ENCODE measurements around the gene FADS3.
A peak's percentile ranks its signal among the peaks of the same experiment; 100 is the strongest.

Gene FADS3, protein sequence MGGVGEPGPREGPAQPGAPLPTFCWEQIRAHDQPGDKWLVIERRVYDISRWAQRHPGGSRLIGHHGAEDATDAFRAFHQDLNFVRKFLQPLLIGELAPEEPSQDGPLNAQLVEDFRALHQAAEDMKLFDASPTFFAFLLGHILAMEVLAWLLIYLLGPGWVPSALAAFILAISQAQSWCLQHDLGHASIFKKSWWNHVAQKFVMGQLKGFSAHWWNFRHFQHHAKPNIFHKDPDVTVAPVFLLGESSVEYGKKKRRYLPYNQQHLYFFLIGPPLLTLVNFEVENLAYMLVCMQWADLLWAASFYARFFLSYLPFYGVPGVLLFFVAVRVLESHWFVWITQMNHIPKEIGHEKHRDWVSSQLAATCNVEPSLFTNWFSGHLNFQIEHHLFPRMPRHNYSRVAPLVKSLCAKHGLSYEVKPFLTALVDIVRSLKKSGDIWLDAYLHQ

DNA sequence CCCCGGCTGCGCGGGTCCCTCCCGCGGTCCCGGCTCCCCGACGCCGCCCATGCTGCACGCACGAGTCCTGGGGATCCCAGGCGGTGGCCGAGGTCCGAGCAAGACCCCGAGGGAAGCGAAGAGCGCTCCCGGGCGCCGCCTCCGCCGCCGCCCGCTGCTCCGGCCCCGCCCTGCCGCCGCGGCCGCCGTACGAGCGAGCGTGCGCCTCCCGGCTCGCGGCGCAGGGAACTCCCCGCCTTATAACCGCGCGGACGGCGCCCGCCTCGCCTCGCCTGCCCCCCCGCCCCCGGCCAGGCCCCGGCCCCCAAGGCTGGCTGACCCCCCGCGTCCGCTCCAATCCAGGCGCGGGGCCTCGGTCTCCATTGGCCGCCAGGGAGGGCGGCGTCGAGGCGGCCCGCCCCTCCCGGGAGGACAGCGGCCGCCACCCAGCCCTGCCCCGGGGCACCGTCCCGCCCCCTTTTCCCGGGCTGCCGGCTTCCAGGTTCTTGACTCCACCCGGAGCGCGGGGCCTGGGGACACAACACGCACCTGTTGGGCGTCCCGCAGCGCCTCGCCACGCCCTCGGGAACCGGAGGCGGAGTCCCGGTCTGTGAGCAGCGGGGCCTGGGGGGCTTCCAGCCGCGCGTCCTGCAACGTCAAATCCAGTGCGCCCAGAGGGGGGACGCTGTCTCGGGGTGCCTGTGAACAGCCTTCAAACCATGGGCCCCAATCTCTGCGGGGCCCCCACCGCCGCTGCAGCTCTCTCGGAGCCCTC lies at the start of gene FADS3:
FADS3 (minus strand) TSS at position 215 of the 754 bp plus-strand sequence; CDS start at position 51, 164 bp downstream.
- DNase-seq (peak; percentile 66), ATAC-seq (replicated peaks) (peak; percentile 63 to 67)
- peak within 1 kb of the TSS; percentile 71 for H3K27ac Mint-ChIP-seq
- H3K36me3 Mint-ChIP-seq, result peaks cover 9 to 18% of the 10 kb centered on the region in 2 donors
- H3K4me3 Mint-ChIP-seq, result peak within 1 kb of the TSS; percentile 85 to 91
- no peaks in the 10 kb centered on the region for H3K27me3 Mint-ChIP-seq
- peaks cover 0 to 3% of the 10 kb centered on the region in 2 donors for H3K9me3 Mint-ChIP-seq
- H3K4me1 Mint-ChIP-seq, result peaks cover 26 to 50% of the 10 kb centered on the region in 2 donors

DNA sequence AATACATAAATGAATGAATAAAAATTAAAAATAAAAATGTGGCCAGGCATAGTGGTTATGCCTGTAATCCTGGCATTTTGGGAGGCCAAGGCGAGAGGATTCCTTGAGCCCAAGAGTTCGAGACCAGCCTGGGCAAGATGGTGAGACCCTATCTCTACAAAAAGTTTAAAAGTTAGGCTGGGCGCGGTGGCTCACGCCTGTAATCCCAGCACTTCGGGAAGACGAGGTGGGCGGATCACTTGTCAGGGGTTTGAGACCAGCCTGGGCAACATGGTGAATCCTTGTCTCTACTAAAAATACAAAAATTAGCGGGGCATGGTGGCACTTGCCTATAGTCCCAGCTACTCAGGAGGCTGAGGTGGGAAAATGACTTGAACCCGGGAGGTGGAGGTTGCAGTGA lies 49.1 kb upstream of the FADS3 start:
- Mint-ChIP-seq H3K4me3 (no peak overlapping the region), H3K36me3 (peaks cover 3% of the 10 kb centered on the region in 2 donors), H3K27me3 (peaks cover 5 to 27% of the 10 kb centered on the region in 2 donors), H3K27ac (no peak overlapping the region), H3K4me1 (no peaks in the 10 kb centered on the region), H3K9me3 (peaks cover 10 to 11% of the 10 kb centered on the region in 2 donors)
- DNase-seq (no peak), ATAC-seq (replicated peaks) (no peak)

DNA sequence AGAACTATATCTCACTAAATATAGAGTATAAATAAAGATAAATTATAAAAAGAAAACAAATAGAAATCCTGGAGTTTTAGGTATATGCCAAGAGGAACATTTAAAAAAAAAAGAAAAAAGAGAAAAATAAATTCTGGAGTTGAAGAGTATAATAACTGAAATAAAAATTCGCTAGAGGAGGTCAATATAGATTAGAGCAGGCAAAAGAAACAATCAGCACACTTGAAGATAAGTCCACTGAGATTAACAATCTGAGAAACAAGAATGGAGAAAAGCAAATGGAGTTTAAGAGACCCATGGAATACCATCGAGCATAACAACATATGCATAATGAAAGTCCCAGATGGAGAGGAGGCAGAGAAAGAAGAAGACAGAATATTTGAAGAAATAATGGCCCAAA lies 44.5 kb upstream of the FADS3 start:
- DNase-seq (no peak), ATAC-seq (replicated peaks) (no peak)
- Mint-ChIP-seq H3K27me3 (peaks cover 24 to 48% of the 10 kb centered on the region in 2 donors), H3K4me1 (no peaks in the 10 kb centered on the region), H3K4me3 (no peak overlapping the region), H3K36me3 (peaks cover 6 to 7% of the 10 kb centered on the region in 2 donors), H3K9me3 (peaks cover 15% of the 10 kb centered on the region in 2 donors), H3K27ac (no peak overlapping the region)

- Mint-ChIP-seq H3K27me3 (peaks cover 22 to 30% of the 10 kb centered on the region in 2 donors), H3K4me1 (no peaks in the 10 kb centered on the region), H3K9me3 (peaks cover 5 to 8% of the 10 kb centered on the region in 2 donors)
These were observed 39.6 kb upstream of the FADS3 start for GRCh38 chr11:61930933-61931332.

DNA sequence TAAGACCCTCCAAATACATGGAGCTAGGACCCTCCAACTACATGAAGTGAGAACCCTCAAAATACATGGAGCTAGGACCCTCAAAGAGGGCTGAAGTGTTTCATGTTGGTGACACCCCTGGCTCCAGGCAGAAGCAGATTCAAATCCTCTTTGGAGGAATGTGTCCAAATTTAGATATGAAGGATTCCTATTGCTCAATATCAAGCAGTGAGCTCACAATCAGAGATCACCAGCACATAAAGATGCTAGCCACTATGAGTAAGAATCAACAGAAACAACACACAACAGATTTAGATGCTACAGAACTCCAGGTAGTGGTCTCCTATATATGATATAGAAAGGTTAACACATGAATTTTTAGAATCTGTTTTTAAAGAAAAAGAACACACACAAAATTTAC lies 37.3 kb upstream of the FADS3 start:
- ATAC-seq (replicated peaks) (no peak), DNase-seq (no peak)
- peaks cover 3 to 4% of the 10 kb centered on the region in 2 donors for H3K36me3 Mint-ChIP-seq
- H3K27me3 Mint-ChIP-seq, result peaks cover 21 to 31% of the 10 kb centered on the region in 2 donors
- no peaks in the 10 kb centered on the region for H3K4me1 Mint-ChIP-seq
- H3K4me3 Mint-ChIP-seq, result no peak overlapping the region
- H3K9me3 Mint-ChIP-seq, result peaks cover 4 to 6% of the 10 kb centered on the region in 2 donors
- H3K27ac Mint-ChIP-seq, result no peak overlapping the region

More at GRCh38 chr11:61930933-61931332, 39.6 kb upstream of the FADS3 start:
- DNase-seq (no peak), ATAC-seq (replicated peaks) (no peak)
- Mint-ChIP-seq H3K36me3 (peaks cover 3 to 4% of the 10 kb centered on the region in 2 donors), H3K27ac (no peak overlapping the region), H3K4me3 (no peak overlapping the region)

DNA sequence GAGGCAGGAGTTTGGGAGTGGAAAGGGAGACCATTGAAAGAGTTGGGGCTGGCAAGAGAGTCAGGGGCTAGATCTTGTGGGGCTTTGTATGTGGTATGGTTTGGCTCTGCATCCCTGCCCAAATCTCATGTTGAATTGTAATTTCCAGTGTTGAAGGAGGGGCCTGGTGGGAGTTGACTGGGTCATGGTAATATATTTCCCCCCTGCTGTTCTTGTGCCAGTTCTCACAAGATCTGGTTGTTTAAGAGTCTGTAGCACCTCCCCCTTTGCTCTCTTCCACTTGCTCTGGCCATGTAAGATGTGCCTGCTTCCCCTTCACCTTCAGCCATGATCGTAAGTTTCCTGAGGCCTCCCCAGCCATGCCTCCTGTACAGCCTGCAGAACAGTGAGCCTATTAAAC lies 36.2 kb upstream of the FADS3 start:
- no peak for DNase-seq
- Mint-ChIP-seq H3K27ac (no peak overlapping the region), H3K27me3 (peaks cover 17 to 32% of the 10 kb centered on the region in 2 donors)

GRCh38 chr11:61926235-61926634 lies 34.9 kb upstream of the FADS3 start:
- DNase-seq, result no peak
- Mint-ChIP-seq H3K4me1 (no peaks in the 10 kb centered on the region), H3K4me3 (no peak overlapping the region), H3K9me3 (no peaks in the 10 kb centered on the region), H3K36me3 (no peaks in the 10 kb centered on the region), H3K27ac (no peak overlapping the region), H3K27me3 (peaks cover 15 to 29% of the 10 kb centered on the region in 2 donors)
- ATAC-seq (replicated peaks), result no peak

More for the DNA sequence above, 36.2 kb upstream of the FADS3 start:
- no peaks in the 10 kb centered on the region for H3K4me1 Mint-ChIP-seq
- ATAC-seq (replicated peaks), result no peak
- H3K9me3 Mint-ChIP-seq, result no peaks in the 10 kb centered on the region
- no peaks in the 10 kb centered on the region for H3K36me3 Mint-ChIP-seq
- H3K4me3 Mint-ChIP-seq, result no peak overlapping the region

DNA sequence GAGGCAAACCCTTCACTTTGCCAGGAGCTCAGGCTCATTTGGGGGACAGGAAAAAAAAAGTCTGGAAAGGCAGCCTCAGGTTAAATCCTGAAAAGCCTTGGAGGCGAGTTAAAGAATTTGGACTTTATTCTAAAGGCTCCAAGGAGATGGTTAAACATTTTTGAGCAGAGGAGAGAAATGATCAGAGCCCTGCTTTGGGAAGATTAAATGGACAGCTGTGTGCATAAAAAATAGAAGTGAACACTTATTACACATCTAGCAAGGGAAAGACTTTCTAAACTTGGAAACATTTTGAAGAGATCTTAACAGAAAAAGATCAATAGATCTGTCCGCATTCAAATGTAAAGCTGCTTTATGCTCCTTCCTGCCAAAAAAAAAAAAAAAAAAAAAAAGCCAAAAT lies 34.4 kb upstream of the FADS3 start:
- no peaks in the 10 kb centered on the region for H3K4me1 Mint-ChIP-seq
- peaks cover 15 to 29% of the 10 kb centered on the region in 2 donors for H3K27me3 Mint-ChIP-seq

GRCh38 chr11:61924064-61924455 lies 32.7 kb upstream of the FADS3 start:
- no peak overlapping the region for H3K27ac Mint-ChIP-seq
- H3K4me3 Mint-ChIP-seq, result no peak overlapping the region
- no peak for DNase-seq
- no peaks in the 10 kb centered on the region for H3K9me3 Mint-ChIP-seq
- ATAC-seq (replicated peaks), result no peak
- no peaks in the 10 kb centered on the region for H3K4me1 Mint-ChIP-seq
- no peaks in the 10 kb centered on the region for H3K36me3 Mint-ChIP-seq
- H3K27me3 Mint-ChIP-seq, result peaks cover 26 to 38% of the 10 kb centered on the region in 2 donors

More for the DNA sequence above, 34.4 kb upstream of the FADS3 start:
- Mint-ChIP-seq H3K27ac (no peak overlapping the region), H3K9me3 (no peaks in the 10 kb centered on the region), H3K4me3 (no peak overlapping the region), H3K36me3 (no peaks in the 10 kb centered on the region)
- ATAC-seq (replicated peaks) (no peak), DNase-seq (no peak)

DNA sequence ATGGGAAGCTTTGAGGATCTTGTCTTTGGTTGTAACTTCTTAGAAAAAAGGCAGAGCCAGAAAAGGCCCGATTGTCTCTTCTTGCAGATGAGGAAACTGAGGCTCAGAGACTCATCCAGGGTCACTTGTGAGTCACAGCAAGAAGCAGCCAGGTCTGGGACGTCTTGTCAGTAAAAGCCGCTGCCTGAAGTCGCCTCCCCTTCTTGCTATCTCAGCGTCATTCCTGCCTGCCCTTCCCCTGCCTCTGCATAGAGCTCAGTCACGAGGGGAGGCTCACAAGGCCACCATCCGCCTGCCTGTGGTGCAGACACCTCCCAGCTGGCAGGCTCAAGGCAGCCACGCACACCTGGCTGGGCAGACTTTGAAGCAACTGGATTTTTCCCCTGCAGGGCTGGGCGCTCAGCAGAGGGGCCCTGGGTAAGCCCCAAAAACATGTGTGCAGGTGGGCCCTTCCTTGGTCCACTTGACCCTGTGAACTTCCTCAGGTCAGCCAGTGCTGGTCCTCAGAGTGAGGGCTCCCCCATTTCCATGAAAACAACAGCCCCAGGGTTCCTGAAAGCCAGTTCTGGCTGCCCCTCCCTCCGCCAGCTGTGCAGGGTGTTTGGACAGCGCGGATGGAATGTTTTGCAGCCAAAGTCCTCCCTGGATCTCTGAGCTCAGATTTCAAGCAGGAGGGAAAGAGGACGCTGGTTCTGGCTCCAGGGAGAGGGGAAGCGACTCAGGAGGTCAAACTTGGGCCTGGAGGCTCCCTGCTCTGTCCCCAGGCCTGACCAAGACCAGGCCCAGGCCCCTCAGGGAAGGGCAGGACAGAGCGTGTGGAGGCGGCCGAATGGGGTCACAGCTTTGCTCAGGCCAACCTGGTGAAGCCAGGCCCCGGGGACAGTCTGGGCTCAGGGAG lies 32.1 kb upstream of the FADS3 start:
- no peak for ATAC-seq (replicated peaks)
- H3K27me3 Mint-ChIP-seq, result peaks cover 33 to 44% of the 10 kb centered on the region in 2 donors
- H3K9me3 Mint-ChIP-seq, result no peaks in the 10 kb centered on the region
- no peaks in the 10 kb centered on the region for H3K4me1 Mint-ChIP-seq
- H3K4me3 Mint-ChIP-seq, result no peak overlapping the region
- H3K27ac Mint-ChIP-seq, result no peak overlapping the region
- peaks cover 0 to under 1% of the 10 kb centered on the region in 2 donors for H3K36me3 Mint-ChIP-seq
- no peak for DNase-seq

DNA sequence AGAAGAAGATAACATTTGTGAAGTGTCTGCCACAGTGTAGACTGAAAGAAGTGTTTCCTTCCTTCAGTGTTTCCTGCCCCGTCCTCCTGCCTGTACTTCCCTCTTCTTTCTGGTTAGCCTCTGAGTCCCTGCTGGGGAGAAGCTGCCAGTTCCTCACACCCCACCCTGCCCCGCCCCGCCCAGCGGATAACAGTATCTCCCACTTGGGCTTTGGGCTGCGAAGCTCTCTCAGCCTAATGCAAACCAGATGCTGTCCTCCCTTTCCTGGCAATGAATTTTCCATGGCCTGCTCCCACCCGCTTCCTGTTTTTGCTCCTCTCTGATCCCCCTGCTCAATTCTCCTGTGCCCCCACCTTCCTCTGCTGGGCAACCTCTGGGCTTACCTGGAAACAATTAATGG lies 31.2 kb upstream of the FADS3 start:
- Mint-ChIP-seq H3K27ac (no peak overlapping the region), H3K4me3 (no peak overlapping the region), H3K36me3 (peaks cover 0 to 6% of the 10 kb centered on the region in 2 donors), H3K27me3 (peaks cover 41 to 53% of the 10 kb centered on the region in 2 donors), H3K9me3 (no peaks in the 10 kb centered on the region), H3K4me1 (peaks cover 6 to 9% of the 10 kb centered on the region in 2 donors)
- ATAC-seq (replicated peaks) (peak in 1 of 2 donors; percentile 27), DNase-seq (no peak)

- DNase-seq, result no peak
- no peak overlapping the region for H3K4me3 Mint-ChIP-seq
- no peak for ATAC-seq (replicated peaks)
- H3K27ac Mint-ChIP-seq, result no peak overlapping the region
- H3K27me3 Mint-ChIP-seq, result peaks cover 48 to 59% of the 10 kb centered on the region in 2 donors
- H3K9me3 Mint-ChIP-seq, result no peaks in the 10 kb centered on the region
- peaks cover 0 to 6% of the 10 kb centered on the region in 2 donors for H3K36me3 Mint-ChIP-seq
- peaks cover 6 to 12% of the 10 kb centered on the region in 2 donors for H3K4me1 Mint-ChIP-seq
These were observed 30.1 kb upstream of the FADS3 start for GRCh38 chr11:61921446-61921845.

DNA sequence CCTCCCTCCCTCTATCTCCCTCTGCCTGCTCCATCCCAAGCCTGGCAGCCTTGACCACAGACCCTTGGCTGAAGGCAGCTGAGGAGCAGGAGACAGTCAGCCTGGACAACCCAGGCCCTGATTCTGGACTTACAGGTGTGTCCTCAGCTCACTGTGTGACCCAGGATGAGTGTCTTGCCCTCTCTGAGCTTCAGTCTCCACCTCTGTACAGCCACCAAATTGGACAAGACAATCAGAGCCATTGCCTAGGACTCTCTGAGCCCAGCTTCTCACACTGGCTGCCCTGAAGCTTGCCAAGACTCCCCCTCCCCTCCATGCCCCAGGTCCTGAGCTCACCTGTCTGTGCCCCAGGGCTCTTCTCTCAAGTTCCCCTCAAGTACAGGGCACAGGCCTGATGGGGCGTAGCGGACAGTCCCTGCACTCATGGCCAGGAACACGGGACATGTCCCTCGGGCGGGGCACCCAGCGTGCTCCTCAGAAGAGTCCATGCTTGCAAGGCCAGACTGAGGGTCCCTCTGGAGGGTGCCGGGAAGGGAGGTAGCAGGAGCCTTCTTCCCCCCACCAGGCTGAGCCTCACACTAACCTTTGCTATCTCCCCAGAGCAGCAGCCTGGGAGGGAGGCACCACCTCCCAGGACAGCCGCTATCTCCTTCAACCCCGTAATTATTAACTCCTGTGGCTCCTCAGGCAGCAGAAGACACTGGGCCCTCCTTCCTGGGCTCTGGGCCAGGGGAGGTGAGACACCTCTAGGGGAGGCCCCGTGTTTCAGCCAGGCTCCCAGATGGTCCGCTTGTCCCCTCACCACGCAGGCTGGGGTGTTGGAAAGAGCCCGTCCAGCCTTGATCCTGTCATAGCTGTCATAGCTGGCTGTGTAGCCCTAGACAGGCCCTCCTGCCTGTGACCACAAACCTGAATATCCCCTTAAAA lies 28.6 kb upstream of the FADS3 start:
- no peak overlapping the region for H3K27ac Mint-ChIP-seq
- peaks cover 0 to 6% of the 10 kb centered on the region in 2 donors for H3K36me3 Mint-ChIP-seq
- H3K4me3 Mint-ChIP-seq, result no peak overlapping the region
- H3K4me1 Mint-ChIP-seq, result peaks cover 6 to 14% of the 10 kb centered on the region in 2 donors
- no peaks in the 10 kb centered on the region for H3K9me3 Mint-ChIP-seq
- DNase-seq (no peak), ATAC-seq (replicated peaks) (no peak)
- H3K27me3 Mint-ChIP-seq, result peaks cover 58 to 74% of the 10 kb centered on the region in 2 donors
